Endodermal cell (in vitro differentiated cells): ENCODE measurements around the gene METTL27. TPM values are rescaled to one million over a fixed set of nuclear protein-coding genes. Genes with fewer than 3 reads are reported as not detected.

Experiments used
- DNase-seq: peaks from one replicate; pipeline ENCODE4 v3.0.0-alpha.2; 2017
- H3K27ac ChIP-seq: 2 replicates; pipeline ENCODE4 v1.5.1; 2013; ENCODE audit warnings: mild to moderate bottlenecking, low read depth, low read length, moderate library complexity
- H3K27me3 ChIP-seq: 2 replicates; pipeline ENCODE4 v1.6.1; 2013; ENCODE audit warnings: mild to moderate bottlenecking, low read length, moderate library complexity; ENCODE audit not compliant: insufficient read depth, control insufficient read depth, poor library complexity, severe bottlenecking
- H3K36me3 ChIP-seq: 2 replicates; pipeline ENCODE4 v1.7.0; 2013; ENCODE audit warnings: mild to moderate bottlenecking, low read length, moderate library complexity; ENCODE audit not compliant: control insufficient read depth, insufficient read depth
- H3K4me1 ChIP-seq: one replicate; pipeline ENCODE4 v1.7.0; 2013; ENCODE audit warnings: low read length; ENCODE audit not compliant: control insufficient read depth, insufficient read depth
- H3K4me3 ChIP-seq: 2 replicates; pipeline ENCODE4 v1.5.1; 2013; ENCODE audit warnings: mild to moderate bottlenecking, low read length, moderate library complexity
- H3K9ac ChIP-seq: 2 replicates; pipeline ENCODE4 v1.6.1; 2013; ENCODE audit warnings: mild to moderate bottlenecking, low read length, moderate library complexity; ENCODE audit not compliant: poor library complexity, severe bottlenecking; ENCODE audit errors: extremely low read depth
- H3K9me3 ChIP-seq: 2 replicates; pipeline ENCODE4 v1.6.1; 2013; ENCODE audit warnings: mild to moderate bottlenecking, low read length, moderate library complexity; ENCODE audit not compliant: control insufficient read depth
- H3K27ac Mint-ChIP-seq: 2 replicates; pipeline ENCODE4 v1.8.0; 2020; ENCODE audit warnings: mixed read lengths
- H3K27me3 Mint-ChIP-seq: 2 replicates; pipeline ENCODE4 v1.8.0; 2021; ENCODE audit warnings: mild to moderate bottlenecking, mixed read lengths; ENCODE audit not compliant: insufficient read depth
- H3K36me3 Mint-ChIP-seq: 2 replicates; pipeline ENCODE4 v1.8.0; 2020; ENCODE audit warnings: low read depth, mixed read lengths
- H3K4me1 Mint-ChIP-seq: 2 replicates; pipeline ENCODE4 v1.8.0; 2020; ENCODE audit warnings: mixed read lengths
- H3K4me3 Mint-ChIP-seq: 2 replicates; pipeline ENCODE4 v1.8.0; 2020; ENCODE audit warnings: mild to moderate bottlenecking, moderate library complexity, mixed read lengths
- H3K9me3 Mint-ChIP-seq: 2 replicates; pipeline ENCODE4 v1.8.0; 2020; ENCODE audit warnings: mild to moderate bottlenecking, mixed read lengths
- CTCF ChIP-seq: fragments of 200-600 bp; sonication (generic); conservative IDR thresholded peaks from 2 replicates; pipeline ENCODE4 v1.5.0; 2021; ENCODE audit warnings: antibody characterized with exemption, mild to moderate bottlenecking
- WGBS, 2 experiments: methylation state at CpG; one replicate each; pipeline versions ENCODE4 v1.1.5 to v1.1.7; 2013; ENCODE audit warnings: missing lambda C conversion rate in 2 of 2, mixed read lengths in 1 of 2; ENCODE audit not compliant: insufficient coverage in 1 of 2, insufficient read length in 1 of 2; 5-methylcytosine and 5-hydroxymethylcytosine counted together
- total RNA-seq, 2 donors: library from RNA; stranded (reverse); fragmentation: NEBNext Ultra II Directional in 1 of 2; extraction: Animal tissue kit (Norgen Biotek cat#: 25700) in 1 of 2; gene quantifications; 2 replicates in 1 of 2; 3 replicates in 1 of 2; pipeline ENCODE4 v1.2.1, GENCODE V29; 2021

METTL27 gene
- total RNA-seq, 2 donors from 2014 or later, result 20.9 to 22.2 TPM

DNA sequence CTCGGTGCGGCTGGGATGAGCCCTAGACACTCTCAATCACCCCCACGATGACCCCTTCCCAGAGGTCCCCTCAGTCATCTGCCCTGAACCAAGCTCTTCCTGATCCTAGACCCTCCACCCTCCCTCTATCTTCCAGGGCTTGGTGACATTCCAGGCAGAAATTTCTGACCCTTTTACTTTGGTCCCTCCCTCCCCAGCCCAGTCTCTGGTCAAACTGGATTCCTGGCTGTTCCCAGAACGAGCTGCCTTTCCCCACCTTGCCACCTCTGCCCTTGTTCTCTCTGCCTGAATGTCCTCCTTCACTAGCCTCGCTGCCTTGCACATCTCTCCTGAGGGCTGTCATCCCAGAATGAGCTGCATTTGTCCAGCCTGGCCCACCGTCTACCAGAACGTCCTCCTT, 12.8 kb downstream of the METTL27 start:
- Histone ChIP-seq H3K9ac (no peak overlapping the region), H3K9me3 (no peaks in the 10 kb centered on the region), H3K27ac (no peak overlapping the region), H3K27me3 (no peaks in the 10 kb centered on the region), H3K36me3 (no peaks in the 10 kb centered on the region), H3K4me1 (peaks cover 3% of the 10 kb centered on the region), H3K4me3 (no peak overlapping the region)
- Mint-ChIP-seq H3K36me3 (peaks cover 6% of the 10 kb centered on the region), H3K4me3 (no peak overlapping the region), H3K27ac (peak overlapping the region; percentile 49), H3K27me3 (peaks cover 9% of the 10 kb centered on the region), H3K9me3 (peaks cover 11% of the 10 kb centered on the region), H3K4me1 (peaks cover 54% of the 10 kb centered on the region)
- no peak for TF ChIP-seq CTCF
- DNase-seq, result peak; percentile 67
- WGBS, 2 experiments, result 66 to 68% methylated on average over 4 to 7 of the region's 7 CpGs

GRCh38 chr7:73828972-73829371, 13.3 kb downstream of the METTL27 start:
- peaks cover 54% of the 10 kb centered on the region for H3K4me1 Mint-ChIP-seq
- Histone ChIP-seq H3K4me1 (peaks cover 3% of the 10 kb centered on the region), H3K27ac (no peak overlapping the region), H3K4me3 (no peak overlapping the region), H3K9me3 (no peaks in the 10 kb centered on the region), H3K27me3 (no peaks in the 10 kb centered on the region), H3K9ac (no peak overlapping the region), H3K36me3 (no peaks in the 10 kb centered on the region)
- peaks cover 12% of the 10 kb centered on the region for H3K27me3 Mint-ChIP-seq
- 93 to 98% methylated on average over 5 of the region's 5 CpGs for WGBS, 2 experiments
- no peak for TF ChIP-seq CTCF
- no peak overlapping the region for H3K4me3 Mint-ChIP-seq
- DNase-seq, result no peak
- H3K27ac Mint-ChIP-seq, result peak overlapping the region; percentile 39
- H3K36me3 Mint-ChIP-seq, result peaks cover 4% of the 10 kb centered on the region
- peaks cover 6% of the 10 kb centered on the region for H3K9me3 Mint-ChIP-seq

DNA sequence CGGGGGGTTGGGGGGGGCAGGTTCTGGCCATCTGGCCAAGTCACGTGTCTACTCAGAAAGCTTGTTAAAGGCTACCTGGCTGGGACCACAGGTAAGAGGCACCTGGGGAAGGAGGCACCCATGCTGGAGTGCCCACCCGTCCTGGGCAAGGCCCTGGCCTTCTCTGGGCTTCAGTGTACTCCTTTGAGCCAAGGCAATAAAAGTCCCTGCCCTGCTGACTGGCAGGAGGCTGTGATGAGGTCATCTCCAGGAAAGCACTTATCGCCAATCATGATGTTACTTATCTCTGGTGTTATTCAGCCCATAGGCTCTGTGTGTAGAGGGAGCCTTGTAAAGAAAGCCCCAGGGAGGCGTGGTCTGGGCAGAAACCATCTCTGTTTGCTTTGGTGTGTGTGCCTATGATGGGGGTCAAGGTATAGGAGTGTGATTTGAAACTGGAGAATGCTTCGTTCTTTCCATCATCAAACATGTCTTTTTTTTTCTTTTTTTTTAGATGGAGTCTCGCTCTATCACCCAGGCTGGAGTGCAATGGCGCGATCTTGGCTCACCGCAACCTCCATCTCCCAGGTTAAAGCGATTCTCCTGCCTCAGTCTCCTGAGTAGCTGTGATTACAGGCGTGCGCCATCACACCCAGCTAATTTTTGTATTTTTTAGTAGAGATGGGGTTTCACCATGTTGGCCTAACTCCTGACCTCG, 14.1 kb downstream of the METTL27 start:
- Mint-ChIP-seq H3K27ac (peak overlapping the region; percentile 74), H3K27me3 (peaks cover 12% of the 10 kb centered on the region), H3K4me1 (peaks cover 50% of the 10 kb centered on the region), H3K9me3 (no peaks in the 10 kb centered on the region), H3K36me3 (no peaks in the 10 kb centered on the region), H3K4me3 (no peak overlapping the region)
- Histone ChIP-seq H3K27me3 (no peaks in the 10 kb centered on the region), H3K36me3 (no peaks in the 10 kb centered on the region), H3K4me3 (no peak overlapping the region), H3K9me3 (no peaks in the 10 kb centered on the region), H3K9ac (no peak overlapping the region), H3K4me1 (peaks cover 3% of the 10 kb centered on the region), H3K27ac (no peak overlapping the region)
- TF ChIP-seq CTCF, result no peak
- WGBS, 2 experiments, result 85 to 92% methylated on average over 7 to 14 of the region's 14 CpGs
- no peak for DNase-seq
